Lower leg skin (tissue), 4 donors: ENCODE results near the gene KMT2C. TPM values are rescaled to one million over a fixed set of nuclear protein-coding genes. Genes with fewer than 3 reads are reported as not detected.
"Not testable (repeated sequence)": the region's sequence is repeated elsewhere in the genome, so short reads cannot be mapped to it uniquely, and the experiment has no call there.

Experiments used
- DNase-seq, 2 donors: peaks; one replicate each; pipeline ENCODE4 v3.0.0-alpha.2; 2019; ENCODE audit warnings: low spot score in 2 of 2
- H3K4me3 ChIP-seq: fragments of 200-600 bp; sonication (generic); 2 replicates; pipeline ENCODE4 v1.5.1; 2017; ENCODE audit warnings: mild to moderate bottlenecking, low read depth; ENCODE audit not compliant: poor library complexity, severe bottlenecking
- POLR2A ChIP-seq, 2 donors: fragments of 450-650 bp; IDR thresholded peaks; one replicate each; pipeline ENCODE4 v1.6.1; 2016 to 2017; ENCODE audit warnings: antibody characterized with exemption in 2 of 2, mild to moderate bottlenecking in 1 of 2, moderate library complexity in 1 of 2
- WGBS, 2 donors: methylation state at CpG; one replicate each; pipeline ENCODE4 v1.1.5; 2018; 5-methylcytosine and 5-hydroxymethylcytosine counted together
- intact Hi-C: fragments of 100-400 bp; cut with DNase I; formaldehyde crosslinking; loops from one replicate; pipeline ENCODE4 v1.15.0; 2023; ENCODE audit warnings: low total_unique reads
- total RNA-seq, 4 donors: library from RNA; depleted of rRNA; stranded (reverse); fragments of >200 nt; gene quantifications; one replicate each; pipeline ENCODE4 v1.1.0, GENCODE V29; 2016
- TF ChIP-seq, protein P1 (sequence below), 3 donors: fragments of 450-650 bp; IDR thresholded peaks; one replicate each; pipeline ENCODE4 v1.5.1; 2016; ENCODE audit warnings: antibody characterized with exemption in 3 of 3, mild to moderate bottlenecking in 3 of 3, moderate library complexity in 2 of 3

Gene KMT2C
- total RNA-seq, 4 donors from 2014 or later = 64.6 to 79.3 (median 74.7) TPM

DNA sequence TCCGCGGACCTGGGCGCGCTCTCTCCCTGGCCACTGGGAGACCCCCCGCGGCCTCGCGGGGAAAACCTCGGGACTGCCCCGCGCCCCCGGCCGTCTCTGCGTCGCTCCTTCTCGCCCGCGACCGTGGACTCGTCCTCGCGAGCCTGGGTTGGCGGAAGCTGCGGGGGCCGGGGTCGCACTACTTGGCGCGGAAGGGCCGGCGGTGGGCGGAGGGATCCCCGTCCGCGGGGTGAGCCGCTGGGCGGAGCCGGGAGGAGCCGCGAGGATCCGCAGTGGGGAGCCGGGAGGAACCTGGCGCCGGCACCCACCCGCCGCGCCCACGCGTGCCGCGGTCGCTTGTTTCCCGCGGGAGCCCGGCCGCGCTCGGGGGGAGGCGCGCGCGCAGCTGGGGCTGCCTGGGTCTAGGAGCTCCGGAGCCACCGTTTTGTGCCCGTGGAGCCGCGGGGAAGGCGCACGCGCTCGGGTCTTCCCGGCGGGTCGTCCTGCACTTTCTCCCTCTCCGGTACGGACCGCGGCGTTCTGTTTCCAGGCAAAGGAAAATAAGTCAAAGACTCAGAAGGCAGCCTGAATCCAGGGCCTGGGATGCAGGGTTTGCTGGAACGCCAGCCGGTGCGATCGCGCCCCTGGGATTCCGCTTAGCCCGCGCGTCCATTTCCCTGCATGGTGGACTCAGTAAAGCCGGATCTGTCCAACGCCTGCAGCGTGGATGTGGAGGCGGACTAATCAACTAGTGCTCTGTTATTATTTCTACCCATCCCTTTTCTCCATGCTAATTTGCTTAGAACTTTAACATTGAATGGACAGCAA, 28.7 kb upstream of the KMT2C start:
- TF ChIP-seq, protein P1, sequence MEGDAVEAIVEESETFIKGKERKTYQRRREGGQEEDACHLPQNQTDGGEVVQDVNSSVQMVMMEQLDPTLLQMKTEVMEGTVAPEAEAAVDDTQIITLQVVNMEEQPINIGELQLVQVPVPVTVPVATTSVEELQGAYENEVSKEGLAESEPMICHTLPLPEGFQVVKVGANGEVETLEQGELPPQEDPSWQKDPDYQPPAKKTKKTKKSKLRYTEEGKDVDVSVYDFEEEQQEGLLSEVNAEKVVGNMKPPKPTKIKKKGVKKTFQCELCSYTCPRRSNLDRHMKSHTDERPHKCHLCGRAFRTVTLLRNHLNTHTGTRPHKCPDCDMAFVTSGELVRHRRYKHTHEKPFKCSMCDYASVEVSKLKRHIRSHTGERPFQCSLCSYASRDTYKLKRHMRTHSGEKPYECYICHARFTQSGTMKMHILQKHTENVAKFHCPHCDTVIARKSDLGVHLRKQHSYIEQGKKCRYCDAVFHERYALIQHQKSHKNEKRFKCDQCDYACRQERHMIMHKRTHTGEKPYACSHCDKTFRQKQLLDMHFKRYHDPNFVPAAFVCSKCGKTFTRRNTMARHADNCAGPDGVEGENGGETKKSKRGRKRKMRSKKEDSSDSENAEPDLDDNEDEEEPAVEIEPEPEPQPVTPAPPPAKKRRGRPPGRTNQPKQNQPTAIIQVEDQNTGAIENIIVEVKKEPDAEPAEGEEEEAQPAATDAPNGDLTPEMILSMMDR (IDR thresholded peaks at IDR 0.05) = no peak
- no peak for TF ChIP-seq POLR2A (IDR thresholded peaks at IDR 0.05)
- 0% methylated on average over 25 to 34 of the region's 91 CpGs for WGBS, 2 donors
- intact Hi-C loops = no loop called here

GRCh38 chr7:152463709-152464311, 28.0 kb upstream of the KMT2C start:
- WGBS, 2 donors = 0 to 1% methylated on average over 14 to 38 of the region's 71 CpGs
- intact Hi-C loops = no loop called here
- TF ChIP-seq POLR2A (IDR thresholded peaks at IDR 0.05) = peak in 1 of 2 donors; percentile 73
- TF ChIP-seq, protein P1 (IDR thresholded peaks at IDR 0.05) = no peak
- DNase-seq = peak; percentile 100
- peak overlapping the region; percentile 98 for H3K4me3 ChIP-seq

More for the DNA sequence above, 28.7 kb upstream of the KMT2C start:
- H3K4me3 ChIP-seq = peak overlapping the region; percentile 98
- peak; percentile 62 to 96 for DNase-seq

- H3K4me3 ChIP-seq = peak overlapping the region; percentile 65
- WGBS, 2 donors = 0 to 2% methylated on average over 28 to 29 of the region's 29 CpGs
- intact Hi-C loops = no loop called here
- peak in 1 of 2 donors; percentile 47 for DNase-seq
- TF ChIP-seq, protein P1 (IDR thresholded peaks at IDR 0.05) = no peak
- TF ChIP-seq POLR2A (IDR thresholded peaks at IDR 0.05) = no peak
Measured at GRCh38 chr7:152462995-152463708, 27.3 kb upstream of the KMT2C start.

DNA sequence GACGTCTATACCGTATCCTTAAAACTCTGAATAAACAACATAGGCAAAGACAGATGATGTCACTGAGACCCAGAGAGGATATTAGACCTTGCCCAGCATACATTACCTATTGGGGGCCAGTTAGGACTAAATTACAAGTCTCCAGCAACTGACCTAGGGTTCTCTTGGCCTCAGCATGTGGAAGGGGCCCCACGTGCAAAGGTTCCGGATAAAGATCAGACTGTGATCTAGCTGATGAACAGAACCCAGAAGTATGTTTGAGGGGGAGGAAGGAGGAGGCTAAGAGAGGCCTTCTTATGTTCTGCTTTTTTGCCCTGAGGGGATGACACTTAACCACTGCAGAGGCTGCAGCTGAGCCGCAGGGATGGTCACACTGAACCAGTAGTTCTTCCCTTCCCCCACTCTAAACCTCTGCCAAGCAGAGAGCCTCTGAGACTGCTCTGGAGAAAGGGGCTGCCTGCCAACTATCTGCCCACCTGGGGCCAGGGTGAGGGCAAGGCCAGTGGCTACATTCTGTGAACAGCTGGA, 24.0 kb upstream of the KMT2C start:
- WGBS, 2 donors = 68 to 75% methylated on average over 5 of the region's 5 CpGs
- DNase-seq = peak in 1 of 2 donors; percentile 31
- TF ChIP-seq POLR2A (IDR thresholded peaks at IDR 0.05) = no peak
- TF ChIP-seq, protein P1 (IDR thresholded peaks at IDR 0.05) = no peak
- intact Hi-C loops = no loop called here
- no peak overlapping the region for H3K4me3 ChIP-seq

GRCh38 chr7:152451356-152451755, 15.6 kb upstream of the KMT2C start:
- no peak overlapping the region for H3K4me3 ChIP-seq
- WGBS, 2 donors = 44 to 52% methylated on average over 5 of the region's 5 CpGs
- DNase-seq = no peak
- intact Hi-C loops = no loop called here
- TF ChIP-seq POLR2A (IDR thresholded peaks at IDR 0.05) = no peak
- TF ChIP-seq, protein P1 (IDR thresholded peaks at IDR 0.05) = no peak

GRCh38 chr7:152445386-152446008, 9.7 kb upstream of the KMT2C start:
- intact Hi-C loops, H3K4me3 ChIP-seq, DNase-seq: not testable (repeated sequence)
- WGBS, 2 donors = 84 to 91% methylated on average over 10 to 18 of the region's 19 CpGs
